ENCODE data around the gene VSIG1.

VSIG1 gene

GRCh38 chrX:108064613-108065012, 19.7 kb downstream of the VSIG1 start:
- no peak for DNase-seq (ENCODE audit: low read depth)

DNA sequence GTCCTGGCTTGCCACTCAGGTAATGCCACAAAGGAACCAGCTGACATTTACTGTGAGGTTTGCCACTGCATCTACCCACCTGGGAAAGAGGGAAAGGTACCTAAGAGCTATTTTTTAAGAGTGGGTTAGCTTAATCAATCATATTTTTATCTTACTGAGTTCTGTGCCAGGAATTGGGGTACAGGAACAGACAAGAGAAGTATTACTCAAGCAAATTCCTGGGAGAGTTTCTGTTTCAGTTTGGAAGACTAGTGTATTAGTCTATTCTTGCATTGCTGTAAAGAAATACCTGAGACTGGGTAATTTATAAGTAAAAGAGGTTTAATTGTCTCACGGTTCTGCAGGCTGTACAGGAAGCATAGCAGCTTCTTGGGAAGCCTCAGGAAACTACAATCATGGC, 23.3 kb downstream of the VSIG1 start:
- no peak for DNase-seq (ENCODE audit: low read depth)

DNA sequence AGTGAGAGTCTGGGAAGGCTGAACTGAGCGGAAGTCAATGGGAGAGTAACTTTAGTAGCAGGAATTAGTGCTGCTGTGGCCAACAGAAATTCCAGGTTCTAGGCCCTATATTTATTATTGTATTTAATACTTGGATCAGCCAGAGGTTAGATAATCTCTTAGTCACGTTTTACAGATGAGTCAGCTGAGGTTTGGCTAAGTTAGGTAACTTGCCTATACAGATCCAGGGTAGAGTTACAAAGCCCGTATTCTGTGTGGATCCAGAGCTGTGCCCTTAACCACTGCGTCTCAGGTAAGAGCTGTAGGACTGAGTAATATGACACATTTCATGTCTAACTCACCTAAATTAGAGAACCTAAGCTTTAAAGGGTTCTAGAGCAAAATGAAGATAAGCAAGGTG, 26.0 kb downstream of the VSIG1 start:
- DNase-seq (ENCODE audit: low read depth) = no peak

GRCh38 chrX:108071578-108071977, 26.7 kb downstream of the VSIG1 start:
- DNase-seq (ENCODE audit: low read depth) = no peak

DNA sequence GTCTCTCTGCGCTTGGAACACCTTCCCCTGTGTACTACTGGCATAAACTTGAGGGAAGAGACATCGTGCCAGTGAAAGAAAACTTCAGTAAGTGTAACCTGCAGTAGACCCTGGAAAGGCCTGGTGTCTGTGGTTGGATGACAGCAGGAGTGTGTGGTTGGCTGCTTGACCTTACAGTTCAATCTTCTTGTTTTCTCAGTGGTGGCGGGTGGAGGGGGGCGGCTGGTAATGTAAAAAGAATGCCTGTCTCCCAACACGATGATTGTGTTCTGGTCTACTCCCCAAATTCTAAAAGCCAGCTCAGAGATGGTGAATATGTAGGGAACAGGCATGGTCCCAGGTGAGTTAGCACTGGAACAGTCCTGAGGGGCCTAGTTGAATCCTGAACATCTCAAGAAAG, 27.9 kb downstream of the VSIG1 start:
- DNase-seq (ENCODE audit: low read depth) = no peak

GRCh38 chrX:108081110-108081509, 36.2 kb downstream of the VSIG1 start:
- DNase-seq (ENCODE audit: low read depth) = no peak

DNA sequence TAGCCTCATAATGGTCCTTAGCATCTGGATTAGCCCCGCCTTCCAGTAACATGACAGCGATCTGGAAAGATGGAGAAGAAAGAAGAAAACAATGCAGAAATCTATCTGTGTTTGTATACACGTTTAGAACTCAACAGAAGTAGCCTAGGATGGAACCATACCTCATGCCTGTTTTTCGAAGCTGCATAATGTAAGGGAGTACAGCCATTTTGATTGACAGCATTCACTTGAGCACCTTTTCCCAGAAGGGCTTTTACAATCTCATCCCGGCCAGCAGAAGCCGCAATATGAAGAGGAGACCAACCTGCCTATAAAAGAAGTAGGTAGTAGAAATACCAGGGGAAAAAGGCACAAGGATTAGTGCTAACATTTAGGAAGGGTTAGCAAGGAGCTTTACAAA, 42.9 kb downstream of the VSIG1 start:
- DNase-seq (ENCODE audit: low read depth) = no peak

DNA sequence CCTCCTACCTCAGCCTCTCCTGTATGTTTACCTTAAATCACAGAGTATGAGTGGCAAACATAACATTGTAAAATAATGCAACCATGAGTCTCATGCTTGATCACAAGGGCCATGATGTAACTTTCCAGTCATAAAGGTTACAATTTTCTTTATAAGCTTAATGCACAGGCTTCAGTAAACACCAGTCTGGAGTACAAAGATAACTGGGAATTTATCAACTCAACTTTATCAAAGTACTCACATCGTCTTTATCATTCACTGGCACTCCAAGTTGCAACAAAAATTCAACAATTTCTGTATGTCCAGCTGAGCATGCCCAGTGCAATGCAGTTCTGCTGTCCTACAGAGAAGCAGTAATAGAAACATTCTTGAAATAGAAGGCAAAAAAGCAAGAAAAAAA, 43.6 kb downstream of the VSIG1 start:
- no peak for DNase-seq (ENCODE audit: low read depth)

- DNase-seq (ENCODE audit: low read depth) = no peak
These were observed 45.8 kb downstream of the VSIG1 start for GRCh38 chrX:108090491-108091263.

DNA sequence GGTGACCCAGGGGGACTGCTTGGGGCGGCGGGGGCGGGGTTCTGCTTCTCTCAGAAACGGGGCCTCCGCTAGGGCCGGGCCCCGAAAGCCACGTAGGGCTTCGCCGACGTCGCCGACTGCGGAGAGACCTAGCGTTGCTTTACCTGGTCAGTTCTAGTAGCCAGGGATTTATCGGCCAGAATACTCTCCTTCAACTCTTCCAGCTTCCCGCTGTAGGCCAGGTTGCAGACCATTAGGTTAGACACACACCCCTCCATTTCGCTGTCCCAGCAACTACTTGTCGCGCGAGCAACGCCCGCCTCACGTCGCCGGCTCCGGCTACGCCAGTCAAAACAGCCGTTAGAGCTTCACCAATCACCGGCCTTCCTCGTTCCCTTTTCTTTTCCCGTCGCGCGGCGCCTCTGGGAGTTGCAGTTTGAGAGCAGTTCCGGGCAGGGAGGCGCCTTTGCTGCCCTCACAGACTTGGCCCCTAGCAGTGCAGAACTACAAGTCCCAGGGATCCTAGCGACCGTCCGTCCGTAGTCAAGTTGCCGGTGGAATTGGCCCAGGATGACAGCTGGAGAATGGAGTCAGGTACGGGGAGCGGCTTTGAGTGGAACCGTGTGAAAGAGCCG, 46.5 kb downstream of the VSIG1 start, which contains the start of the genes ATG4A and PSMD10:
TSS of gene ATG4A (plus strand) at position 515 of the 614 bp plus-strand sequence. CDS start at position 564, 49 bp downstream.
TSS of gene PSMD10 (minus strand) at position 279 of the 614 bp plus-strand sequence. CDS start at position 257, 22 bp downstream.
- peak; percentile 66 for DNase-seq (ENCODE audit: low read depth)

- no peak for DNase-seq (ENCODE audit: low read depth)
These were observed 47.0 kb downstream of the VSIG1 start for GRCh38 chrX:108091878-108092291.

DNA sequence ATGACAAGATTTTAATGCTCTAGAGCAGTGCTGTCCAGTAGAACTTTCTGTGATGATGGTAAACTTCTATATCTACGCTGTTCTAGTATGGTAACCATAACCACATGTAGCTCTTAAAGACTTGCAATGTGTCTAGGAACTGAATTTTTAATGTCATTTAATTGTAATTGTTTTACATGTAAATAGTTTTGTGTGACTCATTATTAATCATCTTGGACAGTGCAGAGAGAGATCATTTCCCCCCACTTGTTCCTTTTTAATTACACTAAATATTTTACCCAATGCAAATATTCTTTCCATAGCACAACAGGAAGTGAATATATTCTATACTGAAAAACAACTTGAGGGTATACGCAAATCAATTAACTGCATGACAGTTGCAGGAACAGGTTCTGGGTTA, 52.5 kb downstream of the VSIG1 start:
- no peak for DNase-seq (ENCODE audit: low read depth)

DNA sequence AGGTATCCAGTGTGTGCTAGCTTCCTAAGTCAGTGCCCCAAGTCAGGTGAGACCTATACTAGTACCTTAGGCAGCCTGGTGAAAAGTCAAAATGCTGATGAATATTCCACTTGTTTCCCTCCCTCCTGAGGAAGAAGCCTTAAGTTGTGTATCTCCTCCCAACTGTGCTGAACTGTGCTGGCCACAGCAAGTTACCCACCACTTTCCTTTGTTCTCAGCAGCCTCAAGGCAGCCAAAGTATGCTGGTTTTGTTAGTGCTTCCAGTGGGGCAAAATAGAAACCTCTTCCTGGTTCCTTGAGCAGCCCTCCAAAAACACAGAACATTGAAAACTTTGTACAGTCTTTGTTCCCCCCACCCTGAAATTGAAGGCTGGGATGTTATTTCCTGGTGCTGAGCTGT, 60.6 kb downstream of the VSIG1 start:
- DNase-seq (ENCODE audit: low read depth) = no peak

GRCh38 chrX:108114541-108114940, 69.7 kb downstream of the VSIG1 start:
- DNase-seq (ENCODE audit: low read depth) = no peak

GRCh38 chrX:108117988-108118387, 73.1 kb downstream of the VSIG1 start:
- no peak for DNase-seq (ENCODE audit: low read depth)

DNA sequence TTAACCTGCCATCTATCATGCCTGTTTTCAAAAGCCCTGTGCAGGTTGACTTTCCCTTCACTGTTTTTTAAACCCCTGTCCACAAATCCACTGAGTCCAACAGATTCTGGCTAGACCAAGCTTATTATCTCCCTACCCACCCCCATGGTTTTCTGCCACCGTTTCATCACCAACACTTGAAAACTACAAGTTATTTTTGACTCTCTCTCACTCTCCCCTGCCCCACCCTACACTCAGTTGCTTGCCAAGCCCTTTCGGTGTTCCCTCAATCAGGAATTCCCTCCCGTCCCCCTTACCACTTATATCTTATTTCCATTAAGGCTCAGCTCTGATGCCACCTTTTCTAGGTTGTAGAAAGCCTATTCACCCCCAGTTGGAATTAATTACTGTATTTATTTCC, 76.4 kb downstream of the VSIG1 start:
- DNase-seq (ENCODE audit: low read depth) = no peak

GRCh38 chrX:108122748-108123147, 77.9 kb downstream of the VSIG1 start:
- no peak for DNase-seq (ENCODE audit: low read depth)

GRCh38 chrX:108123591-108124366, 78.9 kb downstream of the VSIG1 start:
- DNase-seq (ENCODE audit: low read depth) = no peak

- no peak for DNase-seq (ENCODE audit: low read depth)
These were observed 81.8 kb downstream of the VSIG1 start for GRCh38 chrX:108126661-108127060.

GRCh38 chrX:108127152-108127551, 82.3 kb downstream of the VSIG1 start:
- DNase-seq (ENCODE audit: low read depth) = no peak

All from CMK (cell line).